ENCODE results near the gene STARD3. TPM values are rescaled to one million over a fixed set of nuclear protein-coding genes. Genes with fewer than 3 reads are reported as not detected.

The STARD3 gene
- polyA plus RNA-seq, 2 of the 4 experiments (the other 2 are of a cell fraction): 54.6 to 56.0 TPM

GRCh38 chr17:39711851-39712250 is 74.9 kb downstream of the STARD3 start (continued):
- TF ChIP-seq NPAS2 (CRISPR knock-in tag; IDR thresholded peaks at IDR 0.05; ENCODE audit: borderline replicate concordance) (no peak), CHD4 (IDR thresholded peaks at IDR 0.05; ENCODE audit: borderline replicate concordance) (no peak), FOSB (CRISPR knock-in tag; IDR thresholded peaks at IDR 0.05) (no peak), PHF8 (IDR thresholded peaks at IDR 0.05; ENCODE audit: borderline replicate concordance, low read depth) (no peak), RARB (CRISPR knock-in tag; IDR thresholded peaks at IDR 0.05) (no peak), ZSCAN20 (CRISPR knock-in tag; IDR thresholded peaks at IDR 0.05) (no peak), NFE2L2 (conservative IDR thresholded peaks at IDR 0.05; ENCODE audit: low read length) (no peak)

Other genes with a start within 250 kb of the STARD3 start
- 6.7 and 12.2 TPM in 2 replicates for gene FBXL20, start 235.5 kb upstream of the STARD3 start, polyA plus RNA-seq (2011; rRNA removed)
- gene FBXL20, start 235.5 kb upstream of the STARD3 start, polyA plus RNA-seq (2017; fragmentation: RNase III; extraction: RNeasy Plus Mini Kit Qiagen cat#74134 plus additional on column Dnase treatment): 4.3 to 5.7 TPM (median 5.6 TPM) in 3 replicates
- 74.9 and 76.2 TPM in 2 replicates for gene MED1, start 185.9 kb upstream of the STARD3 start, polyA plus RNA-seq (2011; rRNA removed)
- gene MED1, start 185.9 kb upstream of the STARD3 start, polyA plus RNA-seq (2017; fragmentation: RNase III; extraction: RNeasy Plus Mini Kit Qiagen cat#74134 plus additional on column Dnase treatment): 33.8 to 37.0 TPM (median 34.7 TPM) in 3 replicates
- gene CDK12, start 175.7 kb upstream of the STARD3 start, polyA plus RNA-seq (2011; rRNA removed): 42.1 and 47.3 TPM in 2 replicates
- 36.7 to 40.0 TPM (median 37.8 TPM) in 3 replicates for gene CDK12, start 175.7 kb upstream of the STARD3 start, polyA plus RNA-seq (2017; fragmentation: RNase III; extraction: RNeasy Plus Mini Kit Qiagen cat#74134 plus additional on column Dnase treatment)
- not detected in 2 replicates for gene NEUROD2, start 29.2 kb upstream of the STARD3 start, polyA plus RNA-seq (2011; rRNA removed)
- gene NEUROD2, start 29.2 kb upstream of the STARD3 start, polyA plus RNA-seq (2017; fragmentation: RNase III; extraction: RNeasy Plus Mini Kit Qiagen cat#74134 plus additional on column Dnase treatment): not detected in 3 replicates
- 0.07 and 0.10 TPM in 2 replicates for gene PPP1R1B, start 10.2 kb upstream of the STARD3 start, polyA plus RNA-seq (2011; rRNA removed)
- gene PPP1R1B, start 10.2 kb upstream of the STARD3 start, polyA plus RNA-seq (2017; fragmentation: RNase III; extraction: RNeasy Plus Mini Kit Qiagen cat#74134 plus additional on column Dnase treatment): not detected in 3 replicates
- gene TCAP, start 28.2 kb downstream of the STARD3 start, polyA plus RNA-seq (2011; rRNA removed): 0.41 and 0.67 TPM in 2 replicates
- gene TCAP, start 28.2 kb downstream of the STARD3 start, polyA plus RNA-seq (2017; fragmentation: RNase III; extraction: RNeasy Plus Mini Kit Qiagen cat#74134 plus additional on column Dnase treatment): 1.0 to 1.6 TPM (median 1.2 TPM) in 3 replicates
- not detected in 2 replicates for gene PNMT, start 31.3 kb downstream of the STARD3 start, polyA plus RNA-seq (2011; rRNA removed)
- 0.16 TPM in 1 of 3 replicates, not detected in the others for gene PNMT, start 31.3 kb downstream of the STARD3 start, polyA plus RNA-seq (2017; fragmentation: RNase III; extraction: RNeasy Plus Mini Kit Qiagen cat#74134 plus additional on column Dnase treatment)
- gene PGAP3, start 50.9 kb downstream of the STARD3 start, polyA plus RNA-seq (2011; rRNA removed): 8.5 and 10.6 TPM in 2 replicates
- gene PGAP3, start 50.9 kb downstream of the STARD3 start, polyA plus RNA-seq (2017; fragmentation: RNase III; extraction: RNeasy Plus Mini Kit Qiagen cat#74134 plus additional on column Dnase treatment): 6.2 to 8.0 TPM (median 7.3 TPM) in 3 replicates
- gene ERBB2, start 62.9 kb downstream of the STARD3 start, polyA plus RNA-seq (2011; rRNA removed): 22.4 and 34.8 TPM in 2 replicates
- 28.6 to 32.4 TPM (median 32.0 TPM) in 3 replicates for gene ERBB2, start 62.9 kb downstream of the STARD3 start, polyA plus RNA-seq (2017; fragmentation: RNase III; extraction: RNeasy Plus Mini Kit Qiagen cat#74134 plus additional on column Dnase treatment)
- gene MIEN1, start 93.4 kb downstream of the STARD3 start, polyA plus RNA-seq (2011; rRNA removed): 63.9 and 111 TPM in 2 replicates
- 73.2 to 86.5 TPM (median 85.5 TPM) in 3 replicates for gene MIEN1, start 93.4 kb downstream of the STARD3 start, polyA plus RNA-seq (2017; fragmentation: RNase III; extraction: RNeasy Plus Mini Kit Qiagen cat#74134 plus additional on column Dnase treatment)
- 5.9 and 8.6 TPM in 2 replicates for gene GRB7, start 100.8 kb downstream of the STARD3 start, polyA plus RNA-seq (2011; rRNA removed)
- 5.0 to 10.7 TPM (median 10.1 TPM) in 3 replicates for gene GRB7, start 100.8 kb downstream of the STARD3 start, polyA plus RNA-seq (2017; fragmentation: RNase III; extraction: RNeasy Plus Mini Kit Qiagen cat#74134 plus additional on column Dnase treatment)
- gene IKZF3, start 227.2 kb downstream of the STARD3 start, polyA plus RNA-seq (2011; rRNA removed): not detected in 2 replicates
- gene IKZF3, start 227.2 kb downstream of the STARD3 start, polyA plus RNA-seq (2017; fragmentation: RNase III; extraction: RNeasy Plus Mini Kit Qiagen cat#74134 plus additional on column Dnase treatment): not detected in 3 replicates
- gene ZPBP2, start 231.1 kb downstream of the STARD3 start, polyA plus RNA-seq (2011; rRNA removed): not detected in 2 replicates
- gene ZPBP2, start 231.1 kb downstream of the STARD3 start, polyA plus RNA-seq (2017; fragmentation: RNase III; extraction: RNeasy Plus Mini Kit Qiagen cat#74134 plus additional on column Dnase treatment): not detected in 3 replicates